NCI-H2196 (cell line): Measurements from ENCODE around the gene SLC9A9.

Source experiments
- DNase-seq: peaks from one replicate; lab custom pipeline; 2025; ENCODE audit not compliant: unreplicated experiment; lab: John Stamatoyannopoulos, UW

The SLC9A9 gene

GRCh38 chr3:143339451-143339850 is 508.8 kb downstream of the SLC9A9 start:
- DNase-seq, result no peak

GRCh38 chr3:143337387-143337786 is 510.9 kb downstream of the SLC9A9 start:
- no peak for DNase-seq

- no peak for DNase-seq
These were observed 514.0 kb downstream of the SLC9A9 start for GRCh38 chr3:143334231-143334630.

- DNase-seq, result no peak
These were observed 514.9 kb downstream of the SLC9A9 start for GRCh38 chr3:143333367-143333766.

GRCh38 chr3:143332026-143332425 is 516.2 kb downstream of the SLC9A9 start:
- no peak for DNase-seq

GRCh38 chr3:143331350-143331749 is 516.9 kb downstream of the SLC9A9 start:
- DNase-seq, result no peak

- no peak for DNase-seq
These were observed 517.9 kb downstream of the SLC9A9 start for GRCh38 chr3:143330296-143330868.

- DNase-seq, result no peak
These were observed 518.6 kb downstream of the SLC9A9 start for GRCh38 chr3:143329567-143330211.

GRCh38 chr3:143328451-143328850 is 519.8 kb downstream of the SLC9A9 start:
- DNase-seq, result no peak

- no peak for DNase-seq
These were observed 521.1 kb downstream of the SLC9A9 start for GRCh38 chr3:143326983-143327778.

GRCh38 chr3:143321058-143321769 is 527.1 kb downstream of the SLC9A9 start:
- DNase-seq, result no peak

- no peak for DNase-seq
These were observed 532.5 kb downstream of the SLC9A9 start for GRCh38 chr3:143315766-143316165.

- no peak for DNase-seq
These were observed 533.8 kb downstream of the SLC9A9 start for GRCh38 chr3:143314251-143315093.

GRCh38 chr3:143313893-143314188 is 534.4 kb downstream of the SLC9A9 start:
- no peak for DNase-seq

GRCh38 chr3:143313025-143313892 is 535.0 kb downstream of the SLC9A9 start:
- no peak for DNase-seq

- no peak for DNase-seq
These were observed 537.2 kb downstream of the SLC9A9 start for GRCh38 chr3:143311096-143311495.

- DNase-seq, result no peak
These were observed 538.6 kb downstream of the SLC9A9 start for GRCh38 chr3:143309705-143310104.

GRCh38 chr3:143307613-143308183 is 540.6 kb downstream of the SLC9A9 start:
- DNase-seq, result no peak

GRCh38 chr3:143306407-143306806 is 541.9 kb downstream of the SLC9A9 start:
- no peak for DNase-seq
